ENCODE data around the gene NAPG. TPM values are rescaled to one million over a fixed set of nuclear protein-coding genes. Genes with fewer than 3 reads are reported as not detected.

Gene NAPG
- total RNA-seq, 1 donor from 2014 or later, result 38.7 TPM

GRCh38 chr18:10519999-10520935 is 5.6 kb upstream of the NAPG start:
- H3K4me1 Mint-ChIP-seq, result peaks cover 17% of the 10 kb centered on the region
- H3K27me3 Mint-ChIP-seq, result peaks cover 36% of the 10 kb centered on the region
- intact Hi-C loops (cut with micrococcal nuclease), result loop anchor here (1.0 to 10.0 kb wide), 4 partner anchors 21 to 1375 kb away; partner anchors contain the start of gene RALBP1

DNA sequence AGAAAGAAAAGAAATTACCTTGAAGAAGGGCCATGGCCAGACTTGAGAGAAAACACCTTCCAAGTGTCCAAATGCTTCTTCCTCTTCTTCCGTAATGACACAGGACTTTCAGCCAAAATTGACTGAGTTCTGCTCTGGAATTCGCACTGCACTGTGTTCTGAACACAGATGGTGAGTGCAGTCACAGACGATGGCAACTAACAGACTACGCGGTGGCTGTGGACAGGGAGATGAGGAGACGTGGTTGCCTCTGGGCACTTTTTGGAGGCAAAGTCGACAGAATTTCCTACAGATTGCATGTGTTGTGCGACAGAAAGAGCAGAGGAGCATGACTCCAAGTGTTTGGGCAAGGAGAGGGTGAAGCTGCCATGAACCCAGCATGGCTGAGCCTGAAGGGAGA is 4.3 kb upstream of the NAPG start:
- no peaks in the 10 kb centered on the region for H3K36me3 Mint-ChIP-seq (ENCODE audit: low read depth)
- no peak overlapping the region for H3K4me3 Mint-ChIP-seq
- peaks cover 32% of the 10 kb centered on the region for H3K27me3 Mint-ChIP-seq
- intact Hi-C loops (cut with micrococcal nuclease), result loop anchor here (2.0 to 10.0 kb wide), 3 partner anchors 23 to 1377 kb away; partner anchors contain the start of gene RALBP1
- no peak overlapping the region for H3K27ac Mint-ChIP-seq
- no peaks in the 10 kb centered on the region for H3K9me3 Mint-ChIP-seq
- peaks cover 19% of the 10 kb centered on the region for H3K4me1 Mint-ChIP-seq
- no peak for DNase-seq

More at GRCh38 chr18:10519999-10520935, 5.6 kb upstream of the NAPG start:
- Mint-ChIP-seq H3K9me3 (no peaks in the 10 kb centered on the region), H3K36me3 (ENCODE audit: low read depth) (no peaks in the 10 kb centered on the region), H3K4me3 (no peak overlapping the region), H3K27ac (no peak overlapping the region)
- peak; percentile 87 for DNase-seq

- Mint-ChIP-seq H3K27ac (no peak overlapping the region), H3K4me1 (peaks cover 24% of the 10 kb centered on the region), H3K36me3 (ENCODE audit: low read depth) (no peaks in the 10 kb centered on the region), H3K27me3 (peaks cover 29% of the 10 kb centered on the region), H3K4me3 (no peak overlapping the region), H3K9me3 (no peaks in the 10 kb centered on the region)
- intact Hi-C loops (cut with micrococcal nuclease), result loop anchor here (10.0 kb wide), 2 partner anchors 1048 to 1378 kb away; partner anchors contain the start of gene RALBP1
- no peak for DNase-seq
These were observed 3.3 kb upstream of the NAPG start for GRCh38 chr18:10522574-10522973.

GRCh38 chr18:10523544-10523943 is 2.3 kb upstream of the NAPG start:
- Mint-ChIP-seq H3K27ac (peak overlapping the region; percentile 10), H3K4me1 (peaks cover 30% of the 10 kb centered on the region), H3K36me3 (ENCODE audit: low read depth) (no peaks in the 10 kb centered on the region), H3K4me3 (no peak overlapping the region), H3K27me3 (peaks cover 23% of the 10 kb centered on the region), H3K9me3 (no peaks in the 10 kb centered on the region)
- DNase-seq, result no peak
- intact Hi-C loops (cut with micrococcal nuclease), result loop anchor here (10.0 kb wide), 2 partner anchors 1049 to 1379 kb away; partner anchors contain the start of gene RALBP1

- peak overlapping the region; percentile 96 for H3K4me3 Mint-ChIP-seq
- DNase-seq, result no peak
- intact Hi-C loops (cut with micrococcal nuclease), result loop anchor here (5.0 to 10.0 kb wide), 5 partner anchors 912 to 1912 kb away; partner anchors contain the start of genes CHMP1B, PPP4R1 and RALBP1
These were observed 1.1 kb upstream of the NAPG start for GRCh38 chr18:10524507-10525370.

DNA sequence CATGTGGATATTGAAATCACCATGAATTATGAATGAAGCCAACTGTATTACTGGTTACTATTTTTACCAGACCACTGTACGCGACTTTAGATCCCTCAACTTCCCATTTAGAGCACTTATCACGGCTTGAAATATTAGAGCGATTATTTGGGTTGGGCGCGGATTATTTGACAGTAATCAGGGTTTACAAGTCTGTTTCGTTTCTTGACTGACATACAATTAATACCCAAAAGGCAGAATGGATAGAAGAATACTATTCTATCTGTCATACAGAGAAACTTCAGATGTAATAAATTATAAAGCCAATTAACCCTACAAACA is 496 bp upstream of the NAPG start:
- Mint-ChIP-seq H3K4me3 (peak overlapping the region; percentile 96), H3K9me3 (no peaks in the 10 kb centered on the region), H3K4me1 (peaks cover 38% of the 10 kb centered on the region), H3K27ac (peak overlapping the region; percentile 93), H3K36me3 (ENCODE audit: low read depth) (peaks cover 3% of the 10 kb centered on the region), H3K27me3 (peaks cover 8% of the 10 kb centered on the region)
- intact Hi-C loops (cut with micrococcal nuclease), result loop anchor here (5.0 to 10.0 kb wide), 5 partner anchors 913 to 1913 kb away; partner anchors contain the start of genes CHMP1B, PPP4R1 and RALBP1
- DNase-seq, result no peak

More at GRCh38 chr18:10524507-10525370, 1.1 kb upstream of the NAPG start:
- Mint-ChIP-seq H3K9me3 (no peaks in the 10 kb centered on the region), H3K27ac (peak overlapping the region; percentile 93), H3K27me3 (peaks cover 11% of the 10 kb centered on the region), H3K36me3 (ENCODE audit: low read depth) (no peaks in the 10 kb centered on the region), H3K4me1 (peaks cover 36% of the 10 kb centered on the region)

DNA sequence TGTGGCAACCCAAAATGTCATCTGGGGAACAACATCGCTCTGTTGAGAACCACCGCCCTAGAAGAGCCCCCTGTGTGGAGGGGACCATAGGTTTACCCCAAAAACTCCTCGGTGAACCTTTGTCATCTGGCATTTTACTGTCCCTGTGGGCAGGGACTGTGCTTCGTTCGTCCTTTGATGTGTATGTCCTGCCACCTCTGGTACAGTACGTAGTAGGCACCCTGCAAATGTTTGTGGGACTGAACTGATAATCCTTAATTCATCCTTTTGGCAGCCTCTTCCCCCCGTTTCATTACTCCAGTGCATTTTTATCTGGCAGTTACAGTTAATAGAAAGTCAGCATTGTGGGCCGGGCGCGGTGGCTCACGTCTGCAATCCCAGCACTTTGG is 728 bp downstream of the NAPG start:
- no peaks in the 10 kb centered on the region for H3K9me3 Mint-ChIP-seq
- H3K36me3 Mint-ChIP-seq (ENCODE audit: low read depth), result peaks cover 6% of the 10 kb centered on the region
- peaks cover 45% of the 10 kb centered on the region for H3K4me1 Mint-ChIP-seq
- peaks cover 7% of the 10 kb centered on the region for H3K27me3 Mint-ChIP-seq
- peak overlapping the region; percentile 96 for H3K4me3 Mint-ChIP-seq
- intact Hi-C loops (cut with micrococcal nuclease), result loop anchor here (1.0 to 10.0 kb wide), 6 partner anchors 613 to 1914 kb away; partner anchors contain the start of genes CHMP1B, PPP4R1 and RALBP1
- no peak for DNase-seq
- peak overlapping the region; percentile 86 for H3K27ac Mint-ChIP-seq

DNA sequence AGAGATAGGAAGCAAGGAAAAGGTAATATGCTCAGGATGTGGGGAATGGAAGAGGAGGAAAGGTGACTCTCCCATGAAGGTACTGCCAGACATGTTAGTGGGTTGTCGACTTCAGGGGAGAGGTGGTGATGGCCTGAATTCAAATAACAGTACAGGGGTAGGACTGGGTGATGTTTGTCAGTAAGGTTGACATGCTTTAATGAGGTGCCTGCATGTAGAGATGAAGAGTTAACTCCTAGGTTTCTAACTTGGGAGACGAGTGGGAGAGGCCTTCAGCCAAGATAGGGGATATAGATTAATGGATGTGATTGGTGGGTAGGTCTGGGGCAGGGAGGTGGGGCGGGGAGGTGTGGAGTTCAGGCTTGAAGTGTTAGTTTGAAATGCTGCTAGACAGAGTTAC is 2.6 kb downstream of the NAPG start:
- DNase-seq, result no peak
- H3K27me3 Mint-ChIP-seq, result no peaks in the 10 kb centered on the region
- intact Hi-C loops (cut with micrococcal nuclease), result loop anchor here (5.0 to 10.0 kb wide), 5 partner anchors 916 to 1916 kb away; partner anchors contain the start of genes CHMP1B, PPP4R1 and RALBP1
- peaks cover 47% of the 10 kb centered on the region for H3K4me1 Mint-ChIP-seq
- H3K9me3 Mint-ChIP-seq, result no peaks in the 10 kb centered on the region
- peaks cover 11% of the 10 kb centered on the region for H3K36me3 Mint-ChIP-seq (ENCODE audit: low read depth)
- peak overlapping the region; percentile 20 for H3K4me3 Mint-ChIP-seq
- peak overlapping the region; percentile 15 for H3K27ac Mint-ChIP-seq

DNA sequence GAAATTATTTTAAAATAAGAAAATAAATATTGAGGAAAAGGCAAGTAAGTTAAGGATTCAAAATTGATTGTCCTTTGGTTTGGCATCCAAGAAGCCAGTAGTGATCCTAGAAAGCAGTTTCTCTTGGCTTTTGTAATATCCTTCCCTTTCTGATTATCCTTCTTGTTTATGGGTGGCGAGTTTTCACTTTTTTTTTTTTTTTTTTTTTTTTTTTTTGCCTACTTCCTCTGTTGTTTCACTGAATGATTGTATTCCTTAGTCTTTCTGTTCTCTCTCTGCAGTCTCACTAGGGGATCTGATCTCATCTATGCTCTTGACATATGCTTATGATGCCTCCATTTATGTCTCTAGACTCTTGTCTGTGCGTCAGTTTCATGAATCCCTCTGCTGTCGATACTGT is 4.2 kb downstream of the NAPG start:
- Mint-ChIP-seq H3K4me1 (peaks cover 39% of the 10 kb centered on the region), H3K27ac (peak overlapping the region; percentile 96), H3K4me3 (peak overlapping the region; percentile 79)

DNA sequence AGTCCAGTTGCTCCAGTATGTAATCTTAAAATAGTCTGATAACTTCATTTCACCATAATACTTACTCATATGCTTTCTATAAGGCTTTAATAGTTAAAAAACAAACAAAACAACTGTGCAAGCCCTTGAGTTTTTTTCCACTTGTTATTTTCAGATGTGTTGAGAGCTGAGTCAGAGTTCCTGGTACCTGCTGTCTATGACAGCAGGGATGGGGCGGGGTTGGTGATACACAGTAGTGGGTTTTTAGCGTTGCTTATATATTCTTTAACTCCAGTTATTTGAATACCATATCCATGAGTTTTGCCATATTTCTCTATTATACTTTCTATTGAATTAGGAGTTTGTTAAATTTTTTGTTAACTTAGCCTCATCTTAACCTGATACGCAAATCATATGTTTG is 5.0 kb downstream of the NAPG start:
- Mint-ChIP-seq H3K36me3 (ENCODE audit: low read depth) (peaks cover 21% of the 10 kb centered on the region), H3K27me3 (no peaks in the 10 kb centered on the region), H3K4me3 (peak overlapping the region; percentile 79), H3K27ac (peak overlapping the region; percentile 96), H3K4me1 (peaks cover 34% of the 10 kb centered on the region), H3K9me3 (no peaks in the 10 kb centered on the region)
- intact Hi-C loops (cut with micrococcal nuclease), result no loop called here
- peak; percentile 72 for DNase-seq

More for the DNA sequence above, 4.2 kb downstream of the NAPG start:
- no peaks in the 10 kb centered on the region for H3K9me3 Mint-ChIP-seq
- H3K27me3 Mint-ChIP-seq, result no peaks in the 10 kb centered on the region
- intact Hi-C loops (cut with micrococcal nuclease), result no loop called here
- DNase-seq, result no peak
- peaks cover 18% of the 10 kb centered on the region for H3K36me3 Mint-ChIP-seq (ENCODE audit: low read depth)

DNA sequence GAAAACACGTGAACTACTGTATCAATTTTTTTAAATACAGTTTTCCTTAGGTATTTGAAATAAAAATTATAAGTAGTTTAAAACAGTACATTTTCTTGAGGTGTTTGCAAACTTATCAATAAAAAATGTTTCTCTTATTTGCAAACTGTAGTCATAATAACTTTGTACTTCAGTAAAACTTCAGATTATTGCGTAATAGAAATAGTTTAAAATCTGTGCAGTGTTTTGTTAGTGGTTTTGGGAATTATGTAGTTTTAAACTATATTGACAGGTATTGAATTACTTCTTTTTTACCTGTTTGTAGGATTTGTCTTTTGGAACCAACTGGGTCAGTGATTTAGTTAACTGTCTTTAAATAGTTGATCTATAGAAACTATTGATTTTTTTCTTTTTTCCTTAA is 7.3 kb downstream of the NAPG start:
- H3K4me1 Mint-ChIP-seq, result peaks cover 32% of the 10 kb centered on the region
- intact Hi-C loops (cut with micrococcal nuclease), result no loop called here

GRCh38 chr18:10536280-10536679 is 10.5 kb downstream of the NAPG start:
- no peak overlapping the region for H3K4me3 Mint-ChIP-seq
- intact Hi-C loops (cut with micrococcal nuclease), result no loop called here
- H3K36me3 Mint-ChIP-seq (ENCODE audit: low read depth), result peaks cover 52% of the 10 kb centered on the region
- no peaks in the 10 kb centered on the region for H3K9me3 Mint-ChIP-seq
- H3K27me3 Mint-ChIP-seq, result no peaks in the 10 kb centered on the region
- peaks cover 8% of the 10 kb centered on the region for H3K4me1 Mint-ChIP-seq
- peak; percentile 44 for DNase-seq
- no peak overlapping the region for H3K27ac Mint-ChIP-seq

More for the DNA sequence above, 7.3 kb downstream of the NAPG start:
- Mint-ChIP-seq H3K36me3 (ENCODE audit: low read depth) (peaks cover 34% of the 10 kb centered on the region), H3K4me3 (no peak overlapping the region), H3K27ac (no peak overlapping the region), H3K9me3 (no peaks in the 10 kb centered on the region), H3K27me3 (no peaks in the 10 kb centered on the region)
- no peak for DNase-seq

- H3K4me1 Mint-ChIP-seq, result peaks cover 11% of the 10 kb centered on the region
- intact Hi-C loops (cut with micrococcal nuclease), result no loop called here
- no peak overlapping the region for H3K4me3 Mint-ChIP-seq
- peak; percentile 6 for DNase-seq
- peaks cover 59% of the 10 kb centered on the region for H3K36me3 Mint-ChIP-seq (ENCODE audit: low read depth)
- H3K27me3 Mint-ChIP-seq, result no peaks in the 10 kb centered on the region
- no peak overlapping the region for H3K27ac Mint-ChIP-seq
- no peaks in the 10 kb centered on the region for H3K9me3 Mint-ChIP-seq
These were observed 11.9 kb downstream of the NAPG start for GRCh38 chr18:10537765-10538164.

Data from activated CD4-positive, alpha-beta T cell treated with anti-CD3 and anti-CD28 coated beads, Interleukin-2, amount 10 ng/mL, durations not matched to agents 24 days and 14 days (primary cell).